Thyroid gland (tissue), 4 donors: ENCODE measurements around the gene HIVEP3.

Source experiments
- CTCF ChIP-seq, 6 experiments: fragments of 200-600 bp in 3 of 6; fragments of 450-650 bp in 3 of 6; sonication (generic) in 3 of 6; IDR thresholded peaks; one replicate each; pipeline ENCODE4 v1.5.1; 2016 to 2019; ENCODE audit warnings: antibody characterized with exemption in 6 of 6, mild to moderate bottlenecking in 2 of 6, inconsistent platforms in 1 of 6, moderate library complexity in 1 of 6
- POLR2A ChIP-seq, 2 donors: fragments of 450-650 bp; IDR thresholded peaks; one replicate each; pipeline ENCODE4 v1.6.1; 2017; ENCODE audit warnings: antibody characterized with exemption in 2 of 2, mild to moderate bottlenecking in 2 of 2, moderate library complexity in 1 of 2

DNA sequence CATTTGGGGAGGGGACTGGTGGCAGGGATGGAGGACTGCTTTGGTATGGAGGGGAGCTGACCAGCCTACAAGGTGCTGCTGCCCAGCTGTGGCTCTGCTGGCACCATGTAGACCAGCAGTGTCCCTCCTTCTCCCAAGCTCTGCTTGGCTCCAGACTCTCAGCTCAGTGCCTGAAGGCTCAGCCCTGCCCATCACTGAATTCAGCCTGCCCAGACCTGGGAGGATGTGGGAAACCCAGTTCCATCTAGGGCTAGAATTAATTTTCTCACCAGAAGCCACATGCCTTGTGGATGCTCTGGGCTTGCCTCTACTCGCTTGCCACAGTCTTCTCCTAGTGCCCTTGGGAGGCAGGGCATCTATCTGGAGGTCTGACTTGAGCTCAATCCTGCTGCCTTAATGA lies 239.2 kb downstream of the HIVEP3 start:
- TF ChIP-seq POLR2A (IDR thresholded peaks at IDR 0.05) (no peak), CTCF (IDR thresholded peaks at IDR 0.05) (no peak)
